HepG2 (cell line): ENCODE results near the gene NUDT19. TPM values are rescaled to one million over a fixed set of nuclear protein-coding genes. Genes with fewer than 3 reads are reported as not detected.
A peak's percentile ranks its signal among the peaks of the same experiment; 100 is the strongest.

Experiments
- CHD2 ChIP-seq: IDR thresholded peaks from 2 replicates; pipeline ENCODE4 v1.6.1; 2011; ENCODE audit warnings: low read depth, low read length, improper control_type of control experiment
- CHD4 ChIP-seq: fragments of 200-600 bp; sonication (generic); IDR thresholded peaks from 2 replicates; pipeline ENCODE4 v1.7.0; 2017; ENCODE audit warnings: mild to moderate bottlenecking, low read length, borderline replicate concordance
- ETV6 ChIP-seq: sonication (generic); formaldehyde crosslinking; conservative IDR thresholded peaks from 2 replicates; pipeline ENCODE4 v1.4.0; 2020; ENCODE audit warnings: missing genetic modification reagents
- KDM4B ChIP-seq: sonication (generic); formaldehyde crosslinking; IDR thresholded peaks from 2 replicates; pipeline ENCODE4 v1.4.0; 2020; ENCODE audit warnings: missing genetic modification reagents
- NR2F6 ChIP-seq, 2 experiments: IDR thresholded peaks; 2 replicates each; pipeline ENCODE4 v1.6.1; 2016; ENCODE audit warnings: antibody characterized with exemption in 1 of 2, mild to moderate bottlenecking in 1 of 2
- PAWR ChIP-seq: sonication (generic); formaldehyde crosslinking; IDR thresholded peaks from 2 replicates; pipeline ENCODE4 v1.4.0; 2020; ENCODE audit warnings: missing genetic modification reagents, mild to moderate bottlenecking, borderline replicate concordance
- PHF21A ChIP-seq: sonication (generic); formaldehyde crosslinking; IDR thresholded peaks from 2 replicates; pipeline ENCODE4 v1.5.0; 2020; ENCODE audit warnings: mild to moderate bottlenecking, missing genetic modification reagents
- POGZ ChIP-seq: sonication (generic); formaldehyde crosslinking; IDR thresholded peaks from 2 replicates; pipeline ENCODE4 v1.4.0; 2020; ENCODE audit warnings: mild to moderate bottlenecking, missing genetic modification reagents
- POLR2AphosphoS5 ChIP-seq: IDR thresholded peaks from 2 replicates; pipeline ENCODE4 v1.6.1; 2012; ENCODE audit warnings: low read depth, low read length
- RXRB ChIP-seq: IDR thresholded peaks from 2 replicates; pipeline ENCODE4 v1.6.1; 2016; ENCODE audit warnings: borderline replicate concordance, missing genetic modification reagents, missing compliant biosample characterization
- SYNCRIP ChIP-seq: fragments of 200-400 bp; formaldehyde crosslinking; IDR thresholded peaks from 2 replicates; pipeline ENCODE4 v1.6.1; 2018; ENCODE audit warnings: mild to moderate bottlenecking, low read depth, low read length; ENCODE audit not compliant: insufficient read depth
- TBP ChIP-seq: sonication (generic); formaldehyde crosslinking; IDR thresholded peaks from 2 replicates; pipeline ENCODE4 v1.5.0; 2020; ENCODE audit warnings: missing genetic modification reagents
- ZFP1 ChIP-seq: IDR thresholded peaks from 2 replicates; pipeline ENCODE4 v1.6.1; 2016
- ZNF7 ChIP-seq: IDR thresholded peaks from 2 replicates; pipeline ENCODE4 v1.6.1; 2016; ENCODE audit warnings: missing biosample characterization, missing genetic modification reagents
- polyA plus RNA-seq, 8 experiments: library from polyadenylated mRNA; depleted of rRNA in 3 of 8; stranded (reverse) in 7 of 8; unstranded in 1 of 8; fragments of >200 nt; fragmentation: Illumina TruSeq in 4 of 8; extraction: Trizol in 4 of 8; gene quantifications; 2 replicates each; pipeline versions ENCODE4 v1.2.1 to v1.2.3, GENCODE V29; 2011 to 2016; ENCODE audit warnings: low read depth in 4 of 8, missing spikeins in 1 of 8, mixed read lengths in 1 of 8; ENCODE audit not compliant: insufficient read depth in 1 of 8
- total RNA-seq, 5 experiments: library from RNA; depleted of rRNA; stranded (reverse); fragments of >200 nt; fragmentation: Illumina TruSeq; extraction: Trizol; gene quantifications; 2 replicates each; pipeline ENCODE4 v1.2.3, GENCODE V29; 2016; ENCODE audit warnings: low read depth in 1 of 5
- TF ChIP-seq, protein P1 (sequence below): sonication (generic); formaldehyde crosslinking; IDR thresholded peaks from 2 replicates; pipeline ENCODE4 v1.4.0; 2020; ENCODE audit warnings: missing genetic modification reagents
- TF ChIP-seq, protein P2 (sequence below): sonication (generic); formaldehyde crosslinking; IDR thresholded peaks from 2 replicates; pipeline ENCODE4 v1.9.0; 2021; ENCODE audit warnings: missing genetic modification reagents, borderline replicate concordance
- TF ChIP-seq, protein P3 (sequence below): sonication (generic); formaldehyde crosslinking; IDR thresholded peaks from 2 replicates; pipeline ENCODE4 v1.5.0; 2020; ENCODE audit warnings: mild to moderate bottlenecking, missing genetic modification reagents, moderate library complexity
- TF ChIP-seq, protein P4 (sequence below): IDR thresholded peaks from 2 replicates; pipeline ENCODE4 v1.6.1; 2012; ENCODE audit warnings: inconsistent platforms
- TF ChIP-seq, protein P5 (sequence below): sonication (generic); formaldehyde crosslinking; IDR thresholded peaks from 2 replicates; pipeline ENCODE4 v1.4.0; 2020; ENCODE audit warnings: missing genetic modification reagents
- TF ChIP-seq, protein P6 (sequence below): IDR thresholded peaks from 2 replicates; pipeline ENCODE4 v1.6.1; 2016; ENCODE audit warnings: control low read depth

NUDT19 gene
- total and polyA plus RNA-seq, 2 of the 13 experiments (the other 11 are each of a cell fraction or from before 2014, with no cell fraction given) = 3.1 to 3.6 TPM

DNA sequence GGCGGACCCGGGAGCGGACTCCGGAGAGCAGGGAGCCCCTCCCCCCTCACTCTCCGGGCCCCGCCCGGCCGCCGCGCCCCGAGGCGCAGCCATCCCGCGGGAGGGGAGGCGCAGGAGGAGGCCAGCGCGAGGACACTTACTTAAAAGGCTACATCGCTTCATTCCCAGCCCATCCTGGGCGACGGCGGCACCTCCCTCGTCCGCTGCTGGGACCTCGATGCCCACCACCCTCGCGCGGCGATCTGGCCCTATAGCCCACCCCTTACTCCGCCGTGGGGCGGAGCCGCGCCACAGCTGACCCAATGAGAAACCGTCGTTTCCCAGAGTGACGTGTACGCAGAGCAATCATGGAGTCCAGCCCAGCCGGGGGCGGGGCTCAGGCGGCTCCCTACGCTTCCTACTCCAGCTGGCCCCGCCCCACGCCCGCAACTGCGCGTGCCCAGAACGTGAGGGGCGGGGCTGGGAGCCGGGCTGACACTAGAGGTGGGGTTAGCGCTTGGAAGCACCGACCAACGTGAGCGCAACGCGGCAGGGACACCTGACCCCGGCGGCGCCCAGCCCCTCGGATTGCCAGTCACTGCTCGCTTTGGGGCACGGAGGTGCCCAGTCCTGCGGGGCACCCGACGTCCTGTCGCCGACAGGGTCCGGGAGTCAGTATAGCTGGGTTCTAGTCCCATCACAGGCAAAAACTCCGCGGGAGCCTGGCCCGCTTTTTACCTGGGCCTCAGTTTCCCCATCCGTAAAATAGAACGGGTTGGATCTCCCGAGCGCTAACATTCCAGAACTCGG, 16.5 kb upstream of the NUDT19 start, which contains the start of gene ANKRD27 (continued):
- no peak for TF ChIP-seq RXRB (CRISPR knock-in tag)
- TF ChIP-seq ZNF7 (CRISPR knock-in tag) = no peak
- TF ChIP-seq TBP (CRISPR knock-in tag) = 0 out of 2 replicates have a peak, but pooled peaks have one; percentile 18
- TF ChIP-seq PHF21A = 0 out of 2 replicates have a peak, but pooled peaks have one; percentile 37
- TF ChIP-seq, protein P1, sequence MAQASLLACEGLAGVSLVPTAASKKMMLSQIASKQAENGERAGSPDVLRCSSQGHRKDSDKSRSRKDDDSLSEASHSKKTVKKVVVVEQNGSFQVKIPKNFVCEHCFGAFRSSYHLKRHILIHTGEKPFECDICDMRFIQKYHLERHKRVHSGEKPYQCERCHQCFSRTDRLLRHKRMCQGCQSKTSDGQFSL = peak; percentile 24; the same call in 1 of the 2 replicates
- no peak for TF ChIP-seq ETV6
- TF ChIP-seq, protein P2, sequence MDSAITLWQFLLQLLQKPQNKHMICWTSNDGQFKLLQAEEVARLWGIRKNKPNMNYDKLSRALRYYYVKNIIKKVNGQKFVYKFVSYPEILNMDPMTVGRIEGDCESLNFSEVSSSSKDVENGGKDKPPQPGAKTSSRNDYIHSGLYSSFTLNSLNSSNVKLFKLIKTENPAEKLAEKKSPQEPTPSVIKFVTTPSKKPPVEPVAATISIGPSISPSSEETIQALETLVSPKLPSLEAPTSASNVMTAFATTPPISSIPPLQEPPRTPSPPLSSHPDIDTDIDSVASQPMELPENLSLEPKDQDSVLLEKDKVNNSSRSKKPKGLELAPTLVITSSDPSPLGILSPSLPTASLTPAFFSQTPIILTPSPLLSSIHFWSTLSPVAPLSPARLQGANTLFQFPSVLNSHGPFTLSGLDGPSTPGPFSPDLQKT = no peak
- TF ChIP-seq ZFP1 = no peak
- TF ChIP-seq, protein P3, sequence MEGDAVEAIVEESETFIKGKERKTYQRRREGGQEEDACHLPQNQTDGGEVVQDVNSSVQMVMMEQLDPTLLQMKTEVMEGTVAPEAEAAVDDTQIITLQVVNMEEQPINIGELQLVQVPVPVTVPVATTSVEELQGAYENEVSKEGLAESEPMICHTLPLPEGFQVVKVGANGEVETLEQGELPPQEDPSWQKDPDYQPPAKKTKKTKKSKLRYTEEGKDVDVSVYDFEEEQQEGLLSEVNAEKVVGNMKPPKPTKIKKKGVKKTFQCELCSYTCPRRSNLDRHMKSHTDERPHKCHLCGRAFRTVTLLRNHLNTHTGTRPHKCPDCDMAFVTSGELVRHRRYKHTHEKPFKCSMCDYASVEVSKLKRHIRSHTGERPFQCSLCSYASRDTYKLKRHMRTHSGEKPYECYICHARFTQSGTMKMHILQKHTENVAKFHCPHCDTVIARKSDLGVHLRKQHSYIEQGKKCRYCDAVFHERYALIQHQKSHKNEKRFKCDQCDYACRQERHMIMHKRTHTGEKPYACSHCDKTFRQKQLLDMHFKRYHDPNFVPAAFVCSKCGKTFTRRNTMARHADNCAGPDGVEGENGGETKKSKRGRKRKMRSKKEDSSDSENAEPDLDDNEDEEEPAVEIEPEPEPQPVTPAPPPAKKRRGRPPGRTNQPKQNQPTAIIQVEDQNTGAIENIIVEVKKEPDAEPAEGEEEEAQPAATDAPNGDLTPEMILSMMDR (CRISPR knock-in tag) = no peak
- peak; percentile 43; the same call in 1 of the 2 replicates for TF ChIP-seq CHD2
- TF ChIP-seq SYNCRIP = no peak
- peak; percentile 78 for TF ChIP-seq POLR2AphosphoS5
- no peak for TF ChIP-seq KDM4B (CRISPR knock-in tag)
- no peak for TF ChIP-seq PAWR (CRISPR knock-in tag)
- no peak for TF ChIP-seq CHD4
- TF ChIP-seq, protein P4, sequence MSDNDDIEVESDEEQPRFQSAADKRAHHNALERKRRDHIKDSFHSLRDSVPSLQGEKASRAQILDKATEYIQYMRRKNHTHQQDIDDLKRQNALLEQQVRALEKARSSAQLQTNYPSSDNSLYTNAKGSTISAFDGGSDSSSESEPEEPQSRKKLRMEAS = peak; percentile 71
- TF ChIP-seq NR2F6 (IDR thresholded peaks at IDR 0.05) = no peak
- TF ChIP-seq NR2F6 (CRISPR knock-in tag; IDR thresholded peaks at IDR 0.05) = no peak
- TF ChIP-seq, protein P5, sequence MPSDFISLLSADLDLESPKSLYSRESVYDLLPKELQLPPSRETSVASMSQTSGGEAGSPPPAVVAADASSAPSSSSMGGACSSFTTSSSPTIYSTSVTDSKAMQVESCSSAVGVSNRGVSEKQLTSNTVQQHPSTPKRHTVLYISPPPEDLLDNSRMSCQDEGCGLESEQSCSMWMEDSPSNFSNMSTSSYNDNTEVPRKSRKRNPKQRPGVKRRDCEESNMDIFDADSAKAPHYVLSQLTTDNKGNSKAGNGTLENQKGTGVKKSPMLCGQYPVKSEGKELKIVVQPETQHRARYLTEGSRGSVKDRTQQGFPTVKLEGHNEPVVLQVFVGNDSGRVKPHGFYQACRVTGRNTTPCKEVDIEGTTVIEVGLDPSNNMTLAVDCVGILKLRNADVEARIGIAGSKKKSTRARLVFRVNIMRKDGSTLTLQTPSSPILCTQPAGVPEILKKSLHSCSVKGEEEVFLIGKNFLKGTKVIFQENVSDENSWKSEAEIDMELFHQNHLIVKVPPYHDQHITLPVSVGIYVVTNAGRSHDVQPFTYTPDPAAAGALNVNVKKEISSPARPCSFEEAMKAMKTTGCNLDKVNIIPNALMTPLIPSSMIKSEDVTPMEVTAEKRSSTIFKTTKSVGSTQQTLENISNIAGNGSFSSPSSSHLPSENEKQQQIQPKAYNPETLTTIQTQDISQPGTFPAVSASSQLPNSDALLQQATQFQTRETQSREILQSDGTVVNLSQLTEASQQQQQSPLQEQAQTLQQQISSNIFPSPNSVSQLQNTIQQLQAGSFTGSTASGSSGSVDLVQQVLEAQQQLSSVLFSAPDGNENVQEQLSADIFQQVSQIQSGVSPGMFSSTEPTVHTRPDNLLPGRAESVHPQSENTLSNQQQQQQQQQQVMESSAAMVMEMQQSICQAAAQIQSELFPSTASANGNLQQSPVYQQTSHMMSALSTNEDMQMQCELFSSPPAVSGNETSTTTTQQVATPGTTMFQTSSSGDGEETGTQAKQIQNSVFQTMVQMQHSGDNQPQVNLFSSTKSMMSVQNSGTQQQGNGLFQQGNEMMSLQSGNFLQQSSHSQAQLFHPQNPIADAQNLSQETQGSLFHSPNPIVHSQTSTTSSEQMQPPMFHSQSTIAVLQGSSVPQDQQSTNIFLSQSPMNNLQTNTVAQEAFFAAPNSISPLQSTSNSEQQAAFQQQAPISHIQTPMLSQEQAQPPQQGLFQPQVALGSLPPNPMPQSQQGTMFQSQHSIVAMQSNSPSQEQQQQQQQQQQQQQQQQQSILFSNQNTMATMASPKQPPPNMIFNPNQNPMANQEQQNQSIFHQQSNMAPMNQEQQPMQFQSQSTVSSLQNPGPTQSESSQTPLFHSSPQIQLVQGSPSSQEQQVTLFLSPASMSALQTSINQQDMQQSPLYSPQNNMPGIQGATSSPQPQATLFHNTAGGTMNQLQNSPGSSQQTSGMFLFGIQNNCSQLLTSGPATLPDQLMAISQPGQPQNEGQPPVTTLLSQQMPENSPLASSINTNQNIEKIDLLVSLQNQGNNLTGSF = peak; percentile 35; the same call in 1 of the 2 replicates
- TF ChIP-seq, protein P6, sequence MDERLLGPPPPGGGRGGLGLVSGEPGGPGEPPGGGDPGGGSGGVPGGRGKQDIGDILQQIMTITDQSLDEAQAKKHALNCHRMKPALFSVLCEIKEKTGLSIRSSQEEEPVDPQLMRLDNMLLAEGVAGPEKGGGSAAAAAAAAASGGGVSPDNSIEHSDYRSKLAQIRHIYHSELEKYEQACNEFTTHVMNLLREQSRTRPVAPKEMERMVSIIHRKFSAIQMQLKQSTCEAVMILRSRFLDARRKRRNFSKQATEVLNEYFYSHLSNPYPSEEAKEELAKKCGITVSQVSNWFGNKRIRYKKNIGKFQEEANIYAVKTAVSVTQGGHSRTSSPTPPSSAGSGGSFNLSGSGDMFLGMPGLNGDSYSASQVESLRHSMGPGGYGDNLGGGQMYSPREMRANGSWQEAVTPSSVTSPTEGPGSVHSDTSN = peak; percentile 97
- TF ChIP-seq POGZ (CRISPR knock-in tag) = peak; percentile 8; the same call in 1 of the 2 replicates
